OCI-LY7 (cell line): ENCODE data around the gene PFN1. TPM values are rescaled to one million over a fixed set of nuclear protein-coding genes. Genes with fewer than 3 reads are reported as not detected.

Source experiments
- BruUV-seq: library from RNA; stranded (reverse); fragments of 400-500 nt; replicated peaks from 2 replicates; lab custom pipeline; 2021; lab: Mats Ljungman, UMichigan
- CTCF ChIA-PET: fragments of 300-600 bp; sonication (Branson Sonifier 250); formaldehyde crosslinking; loops from one replicate; lab custom pipeline; 2022; ENCODE audit warnings: antibody characterized with exemption; ENCODE audit not compliant: unreplicated experiment; lab: Charles Lee
- POLR2A ChIA-PET: fragments of 300-600 bp; sonication (Branson Sonifier 250); formaldehyde crosslinking; loops from one replicate; lab custom pipeline; 2022; ENCODE audit warnings: antibody characterized with exemption; lab: Charles Lee
- DNase-seq: peaks from one replicate; pipeline ENCODE4 v3.0.0-alpha.2; 2015; ENCODE audit warnings: low spot score
- H2AFZ ChIP-seq: fragments of 200-600 bp; sonication (generic), shearing (Covaris generic); 2 replicates; pipeline ENCODE4 v1.6.1; 2014; ENCODE audit warnings: mild to moderate bottlenecking, antibody characterized with exemption, low read length, moderate library complexity
- H3K27ac ChIP-seq: fragments of 200-600 bp; sonication (generic); 2 replicates; pipeline ENCODE4 v1.5.1; 2014; ENCODE audit warnings: mixed run types, low read depth, mild to moderate bottlenecking, moderate library complexity, low read length, inconsistent platforms; ENCODE audit not compliant: poor library complexity, severe bottlenecking
- H3K36me3 ChIP-seq: fragments of 200-600 bp; sonication (generic); 2 replicates; pipeline ENCODE4 v1.6.1; 2014; ENCODE audit warnings: mild to moderate bottlenecking, antibody characterized with exemption, low read length, moderate library complexity, mixed read lengths; ENCODE audit not compliant: insufficient read depth
- H3K4me1 ChIP-seq: fragments of 200-600 bp; sonication (generic); 2 replicates; pipeline ENCODE4 v1.5.1; 2014; ENCODE audit warnings: mild to moderate bottlenecking, low read length; ENCODE audit not compliant: insufficient read depth, poor library complexity, severe bottlenecking
- H3K4me2 ChIP-seq: fragments of 200-600 bp; sonication (generic); 2 replicates; pipeline ENCODE4 v1.6.1; 2014; ENCODE audit warnings: mild to moderate bottlenecking, low read length
- H3K4me3 ChIP-seq: fragments of 200-600 bp; sonication (generic); 2 replicates; pipeline ENCODE4 v1.5.1; 2014; ENCODE audit warnings: mild to moderate bottlenecking, low read depth, low read length; ENCODE audit not compliant: poor library complexity, severe bottlenecking
- H3K79me2 ChIP-seq: fragments of 200-600 bp; sonication (generic); 2 replicates; pipeline ENCODE4 v1.6.1; 2016; ENCODE audit warnings: low read depth, mild to moderate bottlenecking, low read length, moderate library complexity, mixed read lengths; ENCODE audit not compliant: insufficient read depth
- H3K9me2 ChIP-seq: fragments of 200-600 bp; sonication (generic); 2 replicates; pipeline ENCODE4 v1.6.1; 2016; ENCODE audit warnings: mild to moderate bottlenecking, low read length, mixed read lengths; ENCODE audit not compliant: insufficient read depth
- H3K9me3 ChIP-seq: fragments of 200-600 bp; sonication (generic); 2 replicates; pipeline ENCODE4 v1.6.1; 2014; ENCODE audit warnings: mild to moderate bottlenecking, mixed run types, low read length, mixed read lengths
- H4K20me1 ChIP-seq: fragments of 200-600 bp; sonication (generic); 2 replicates; pipeline ENCODE4 v1.6.1; 2014; ENCODE audit warnings: mild to moderate bottlenecking, antibody characterized with exemption, low read length, moderate library complexity, mixed read lengths; ENCODE audit not compliant: insufficient read depth
- CTCF ChIP-seq: fragments of 200-600 bp; sonication (generic); conservative IDR thresholded peaks from 2 replicates; pipeline ENCODE4 v1.5.1; 2014; ENCODE audit warnings: mild to moderate bottlenecking, antibody characterized with exemption, low read length, moderate library complexity, mixed read lengths
- EZH2phosphoT487 ChIP-seq: fragments of 200-600 bp; sonication (generic); IDR thresholded peaks from 2 replicates; pipeline ENCODE4 v1.6.1; 2018; ENCODE audit warnings: low read depth, borderline replicate concordance, mild to moderate bottlenecking, mixed run types, antibody characterized with exemption, low read length, moderate library complexity, mixed read lengths
- intact Hi-C: fragments of 100-400 bp; cut with micrococcal nuclease; formaldehyde crosslinking; loops from one replicate; pipeline ENCODE4 v1.10.0; 2022; ENCODE audit not compliant: unreplicated experiment
- total RNA-seq, 2 experiments: library from RNA; depleted of rRNA in 1 of 2; stranded (reverse); fragments of >200 nt in 1 of 2; shearing (Covaris generic) in 1 of 2; gene quantifications; 2 replicates each; pipeline ENCODE4 v1.2.3, GENCODE V29; 2014 to 2022

PFN1 gene
- total RNA-seq, 2 experiments from 2014 or later: 1,053 TPM

GRCh38 chr17:4955091-4955490 is 6.8 kb upstream of the PFN1 start:
- H4K20me1 ChIP-seq: no peaks in the 10 kb centered on the region
- H3K27ac ChIP-seq: no peak overlapping the region
- no peak for TF ChIP-seq EZH2phosphoT487
- TF ChIP-seq CTCF: no peak
- peaks cover 27% of the 10 kb centered on the region for H3K4me1 ChIP-seq
- H3K9me3 ChIP-seq: no peaks in the 10 kb centered on the region
- CTCF ChIA-PET: no interaction called here
- peaks cover 8% of the 10 kb centered on the region; the same call in 1 of the 2 replicates for H3K36me3 ChIP-seq
- DNase-seq: no peak
- no peak overlapping the region for H2AFZ ChIP-seq
- H3K79me2 ChIP-seq: no peaks in the 10 kb centered on the region; the same call in 1 of the 2 replicates
- POLR2A ChIA-PET: interaction anchor here (0.7 to 5.9 kb wide), 2 partner anchors 12 to 15 kb away, joined by 3 to 51 read pairs; partner anchors contain the start of genes RNF167, SLC25A11 and SPAG7
- H3K4me2 ChIP-seq: no peak overlapping the region
- H3K9me2 ChIP-seq: no peaks in the 10 kb centered on the region
- intact Hi-C loops: no loop called here
- no TSS peak for BruUV-seq
- H3K4me3 ChIP-seq: no peak overlapping the region

- CTCF ChIA-PET: no interaction called here
- BruUV-seq: no TSS peak
- Histone ChIP-seq H4K20me1 (no peaks in the 10 kb centered on the region), H3K4me3 (no peak overlapping the region), H3K27ac (no peak overlapping the region), H3K79me2 (no peaks in the 10 kb centered on the region; the same call in 1 of the 2 replicates), H3K36me3 (peaks cover 4% of the 10 kb centered on the region; the same call in 1 of the 2 replicates), H3K9me2 (no peaks in the 10 kb centered on the region), H2AFZ (no peak overlapping the region), H3K9me3 (no peaks in the 10 kb centered on the region), H3K4me2 (no peak overlapping the region), H3K4me1 (peaks cover 26% of the 10 kb centered on the region)
- TF ChIP-seq CTCF (no peak), EZH2phosphoT487 (no peak)
- no peak for DNase-seq
- intact Hi-C loops: no loop called here
- POLR2A ChIA-PET: interaction anchor here (0.6 to 5.9 kb wide), 4 partner anchors 14 to 527 kb away, joined by 3 to 51 read pairs (median 10); partner anchors contain the start of genes RNF167, SLC25A11 and SPAG7
These were observed 5.2 kb upstream of the PFN1 start for GRCh38 chr17:4953451-4953961.

GRCh38 chr17:4951486-4951885 is 3.2 kb upstream of the PFN1 start:
- H3K9me2 ChIP-seq: no peaks in the 10 kb centered on the region
- CTCF ChIA-PET: interaction anchor here (1.2 kb wide), 1 partner anchor 16 kb away, joined by 3 read pairs; the partner anchor contains the start of gene SPAG7
- H3K36me3 ChIP-seq: peaks cover 17% of the 10 kb centered on the region
- BruUV-seq: no TSS peak
- H3K4me1 ChIP-seq: peaks cover 24% of the 10 kb centered on the region
- TF ChIP-seq CTCF (no peak), EZH2phosphoT487 (no peak)
- peak overlapping the region; percentile 93 for H3K4me2 ChIP-seq
- no peaks in the 10 kb centered on the region for H3K9me3 ChIP-seq
- intact Hi-C loops: no loop called here
- H3K79me2 ChIP-seq: peaks cover 18% of the 10 kb centered on the region
- H3K27ac ChIP-seq: peak overlapping the region; percentile 99
- H3K4me3 ChIP-seq: peak overlapping the region; percentile 100
- H4K20me1 ChIP-seq: peaks cover 6% of the 10 kb centered on the region
- POLR2A ChIA-PET: interaction anchor here (0.7 to 5.9 kb wide), 4 partner anchors 10 to 40 kb away, joined by 3 to 51 read pairs (median 12); partner anchors contain the start of genes RNF167, SLC25A11 and SPAG7
- DNase-seq: no peak
- H2AFZ ChIP-seq: no peak overlapping the region
